A549 (cell line): ENCODE results near the gene TRMU.

Source experiments
- CEBPB ChIP-seq, 2 experiments: fragments of >200 bp in 1 of 2; sonication (Bioruptor Twin) in 1 of 2; formaldehyde crosslinking in 1 of 2; IDR thresholded peaks; 2 replicates each; pipeline ENCODE4 v1.6.1; 2012 to 2016
- CTCF ChIP-seq: fragments of >200 bp; sonication (Bioruptor Twin); formaldehyde crosslinking; IDR thresholded peaks from 3 replicates; pipeline ENCODE4 v1.5.1; 2016
- EP300 ChIP-seq, 2 experiments: fragments of >200 bp; sonication (Bioruptor Twin); formaldehyde crosslinking; IDR thresholded peaks; 2 replicates in 1 of 2; 3 replicates in 1 of 2; pipeline ENCODE4 v1.6.1; 2016 to 2017
- MAX ChIP-seq: IDR thresholded peaks from 2 replicates; pipeline ENCODE4 v1.6.1; 2012
- POLR2A ChIP-seq: IDR thresholded peaks from 2 replicates; pipeline ENCODE4 v1.6.1; 2012; ENCODE audit warnings: mild to moderate bottlenecking, low read length
- RCOR1 ChIP-seq: fragments of 150-350 bp; IDR thresholded peaks from 2 replicates; pipeline ENCODE4 v1.6.1; 2014; ENCODE audit warnings: antibody characterized with exemption, low read length, low read depth

- TF ChIP-seq RCOR1 (no peak), POLR2A (no peak), CEBPB (IDR thresholded peaks at IDR 0.05) (no peak), MAX (no peak), EP300 (IDR thresholded peaks at IDR 0.05) (no peak), CTCF (no peak)
Observed at GRCh38 chr22:46290843-46291785, 44.4 kb upstream of the TRMU start.
